T-helper 2 cell treated with Interferon-gamma antibody and Interleukin-4, amounts not matched to agents 100 ng/mL and 5 ng/mL, for 36 hours (primary cell): ENCODE measurements around the gene MIS12. TPM values are rescaled to one million over a fixed set of nuclear protein-coding genes. Genes with fewer than 3 reads are reported as not detected.

Experiments
- intact Hi-C: fragments of 100-400 bp; cut with micrococcal nuclease; formaldehyde crosslinking; loops from one replicate; pipeline ENCODE4 v1.15.1; 2023
- total RNA-seq: library from RNA; stranded (reverse); gene quantifications from 2 replicates; pipeline ENCODE4 v1.2.3, GENCODE V29; 2022

The MIS12 gene
- total RNA-seq, 1 donor from 2014 or later: 40.7 TPM

- intact Hi-C loops: no loop called here
These were observed 13.3 kb downstream of the MIS12 start for GRCh38 chr17:5499476-5500231.

GRCh38 chr17:5500247-5500588 lies 13.9 kb downstream of the MIS12 start:
- intact Hi-C loops: no loop called here

GRCh38 chr17:5500589-5501391 lies 14.4 kb downstream of the MIS12 start:
- intact Hi-C loops: loop anchor here (1.0 kb wide), 1 partner anchor 14 kb away; the partner anchor contains the start of genes DERL2 and MIS12

GRCh38 chr17:5501685-5502084 lies 15.3 kb downstream of the MIS12 start:
- intact Hi-C loops: loop anchor here (1.0 kb wide), 1 partner anchor 15 kb away; the partner anchor contains the start of genes DERL2 and MIS12

- intact Hi-C loops: no loop called here
These were observed 16.2 kb downstream of the MIS12 start for GRCh38 chr17:5502552-5502951.

GRCh38 chr17:5506307-5506706 lies 19.9 kb downstream of the MIS12 start:
- intact Hi-C loops: no loop called here

- intact Hi-C loops: no loop called here
These were observed 22.4 kb downstream of the MIS12 start for GRCh38 chr17:5508810-5509209.

- intact Hi-C loops: no loop called here
These were observed 23.1 kb downstream of the MIS12 start for GRCh38 chr17:5509482-5509881.

GRCh38 chr17:5510771-5511170 lies 24.4 kb downstream of the MIS12 start:
- intact Hi-C loops: no loop called here

- intact Hi-C loops: no loop called here
These were observed 25.2 kb downstream of the MIS12 start for GRCh38 chr17:5511401-5512225.

GRCh38 chr17:5513628-5514027 lies 27.3 kb downstream of the MIS12 start:
- intact Hi-C loops: no loop called here

GRCh38 chr17:5514976-5515375 lies 28.6 kb downstream of the MIS12 start:
- intact Hi-C loops: no loop called here

- intact Hi-C loops: no loop called here
These were observed 29.9 kb downstream of the MIS12 start for GRCh38 chr17:5516060-5516792.

- intact Hi-C loops: no loop called here
These were observed 36.1 kb downstream of the MIS12 start for GRCh38 chr17:5522476-5522875.

- intact Hi-C loops: no loop called here
These were observed 36.9 kb downstream of the MIS12 start for GRCh38 chr17:5523249-5523648.

GRCh38 chr17:5526821-5527598 lies 40.6 kb downstream of the MIS12 start:
- intact Hi-C loops: no loop called here

GRCh38 chr17:5527601-5528250 lies 41.4 kb downstream of the MIS12 start:
- intact Hi-C loops: no loop called here

- intact Hi-C loops: no loop called here
These were observed 44.1 kb downstream of the MIS12 start for GRCh38 chr17:5530265-5531084.

GRCh38 chr17:5531085-5531418 lies 44.7 kb downstream of the MIS12 start:
- intact Hi-C loops: no loop called here
